Osteocyte (in vitro differentiated cells): ENCODE results near the gene HMCN2. TPM values are rescaled to one million over a fixed set of nuclear protein-coding genes. Genes with fewer than 3 reads are reported as not detected.

ENCODE experiments used
- DNase-seq: peaks from one replicate; pipeline ENCODE4 v3.0.0; 2021; ENCODE audit warnings: mixed read lengths; ENCODE audit not compliant: unreplicated experiment; ENCODE audit errors: extremely low spot score
- H3K27ac Mint-ChIP-seq: one replicate; pipeline ENCODE4 v1.8.0; 2021; ENCODE audit warnings: mild to moderate bottlenecking, mixed read lengths; ENCODE audit not compliant: unreplicated experiment
- H3K27me3 Mint-ChIP-seq: one replicate; pipeline ENCODE4 v1.8.0; 2021; ENCODE audit warnings: mixed read lengths; ENCODE audit not compliant: unreplicated experiment
- H3K36me3 Mint-ChIP-seq: one replicate; pipeline ENCODE4 v1.8.0; 2021; ENCODE audit warnings: mixed read lengths; ENCODE audit not compliant: unreplicated experiment
- H3K4me1 Mint-ChIP-seq: one replicate; pipeline ENCODE4 v1.8.0; 2021; ENCODE audit warnings: mixed read lengths; ENCODE audit not compliant: unreplicated experiment
- H3K4me3 Mint-ChIP-seq: one replicate; pipeline ENCODE4 v1.8.0; 2021; ENCODE audit warnings: mild to moderate bottlenecking, moderate library complexity, mixed read lengths; ENCODE audit not compliant: unreplicated experiment
- H3K9me3 Mint-ChIP-seq: one replicate; pipeline ENCODE4 v1.8.0; 2021; ENCODE audit warnings: mixed read lengths; ENCODE audit not compliant: unreplicated experiment
- CTCF ChIP-seq: fragments of 200-600 bp; sonication (generic); IDR thresholded peaks from 2 replicates; pipeline ENCODE4 v1.5.0; 2021; ENCODE audit warnings: antibody characterized with exemption, mild to moderate bottlenecking, moderate library complexity
- total RNA-seq: library from RNA; stranded (reverse); gene quantifications from 2 replicates; pipeline ENCODE4 v1.2.1, GENCODE V29; 2021

HMCN2 gene
- total RNA-seq, 1 donor from 2014 or later: 0.05 TPM

GRCh38 chr9:130429831-130430230 is 164.3 kb downstream of the HMCN2 start:
- H3K36me3 Mint-ChIP-seq: no peaks in the 10 kb centered on the region
- no peak for DNase-seq
- no peaks in the 10 kb centered on the region for H3K27me3 Mint-ChIP-seq
- H3K4me3 Mint-ChIP-seq: no peak overlapping the region
- H3K4me1 Mint-ChIP-seq: peaks cover 30% of the 10 kb centered on the region
- H3K9me3 Mint-ChIP-seq: no peaks in the 10 kb centered on the region
- no peak for TF ChIP-seq CTCF
- no peak overlapping the region for H3K27ac Mint-ChIP-seq

- TF ChIP-seq CTCF: no peak
- H3K4me1 Mint-ChIP-seq: peaks cover 30% of the 10 kb centered on the region
- H3K27me3 Mint-ChIP-seq: peaks cover under 1% of the 10 kb centered on the region
- H3K27ac Mint-ChIP-seq: no peak overlapping the region
- H3K36me3 Mint-ChIP-seq: no peaks in the 10 kb centered on the region
- no peak for DNase-seq
- no peaks in the 10 kb centered on the region for H3K9me3 Mint-ChIP-seq
- no peak overlapping the region for H3K4me3 Mint-ChIP-seq
These were observed 164.7 kb downstream of the HMCN2 start for GRCh38 chr9:130430232-130430631.

GRCh38 chr9:130430734-130431535 is 165.4 kb downstream of the HMCN2 start:
- peaks cover 2% of the 10 kb centered on the region for H3K36me3 Mint-ChIP-seq
- H3K4me1 Mint-ChIP-seq: peaks cover 29% of the 10 kb centered on the region
- H3K9me3 Mint-ChIP-seq: no peaks in the 10 kb centered on the region
- no peak for TF ChIP-seq CTCF
- no peak overlapping the region for H3K27ac Mint-ChIP-seq
- no peak for DNase-seq
- no peak overlapping the region for H3K4me3 Mint-ChIP-seq
- peaks cover 3% of the 10 kb centered on the region for H3K27me3 Mint-ChIP-seq

- H3K4me1 Mint-ChIP-seq: peaks cover 21% of the 10 kb centered on the region
- no peak overlapping the region for H3K4me3 Mint-ChIP-seq
- peaks cover 2% of the 10 kb centered on the region for H3K36me3 Mint-ChIP-seq
- H3K27me3 Mint-ChIP-seq: peaks cover 3% of the 10 kb centered on the region
- no peak for DNase-seq
- no peak overlapping the region for H3K27ac Mint-ChIP-seq
- H3K9me3 Mint-ChIP-seq: no peaks in the 10 kb centered on the region
- TF ChIP-seq CTCF: no peak
These were observed 166.2 kb downstream of the HMCN2 start for GRCh38 chr9:130431536-130432303.

GRCh38 chr9:130432362-130432761 is 166.8 kb downstream of the HMCN2 start:
- peaks cover 3% of the 10 kb centered on the region for H3K27me3 Mint-ChIP-seq
- peaks cover 2% of the 10 kb centered on the region for H3K36me3 Mint-ChIP-seq
- H3K4me3 Mint-ChIP-seq: peak overlapping the region; percentile 14
- H3K9me3 Mint-ChIP-seq: no peaks in the 10 kb centered on the region
- no peak for DNase-seq
- H3K4me1 Mint-ChIP-seq: peaks cover 16% of the 10 kb centered on the region
- H3K27ac Mint-ChIP-seq: no peak overlapping the region
- TF ChIP-seq CTCF: peak; percentile 31
